Fibroblast of skin of back (primary cell): Measurements from ENCODE around the gene COG7.
"Not testable (repeated sequence)": the region's sequence is repeated elsewhere in the genome, so short reads cannot be mapped to it uniquely, and the experiment has no call there.

ENCODE experiments used
- DNase-seq: peaks from one replicate; pipeline ENCODE4 v3.0.0-alpha.2; 2013

Gene COG7

DNA sequence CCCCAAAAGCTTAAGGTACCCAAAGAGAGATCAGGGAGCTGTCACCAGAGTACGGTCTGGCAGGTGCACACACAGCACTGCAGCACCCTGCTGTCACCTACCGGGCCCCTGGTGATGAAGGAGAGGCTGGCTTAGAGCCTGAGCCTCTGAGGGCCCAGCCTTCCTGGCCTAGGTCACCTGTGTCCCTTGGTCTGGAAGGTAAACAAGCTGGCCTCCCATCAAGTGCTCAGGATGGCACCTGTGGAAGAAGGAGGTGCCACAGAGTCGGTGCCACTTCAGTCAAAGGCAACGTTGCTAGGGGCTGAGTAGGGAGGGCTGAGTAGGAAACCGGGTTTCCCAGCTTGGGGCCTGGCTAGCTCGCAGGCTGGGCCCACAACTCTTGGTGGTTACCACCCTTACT lies 70.7 kb downstream of the COG7 start:
- DNase-seq: no peak

DNA sequence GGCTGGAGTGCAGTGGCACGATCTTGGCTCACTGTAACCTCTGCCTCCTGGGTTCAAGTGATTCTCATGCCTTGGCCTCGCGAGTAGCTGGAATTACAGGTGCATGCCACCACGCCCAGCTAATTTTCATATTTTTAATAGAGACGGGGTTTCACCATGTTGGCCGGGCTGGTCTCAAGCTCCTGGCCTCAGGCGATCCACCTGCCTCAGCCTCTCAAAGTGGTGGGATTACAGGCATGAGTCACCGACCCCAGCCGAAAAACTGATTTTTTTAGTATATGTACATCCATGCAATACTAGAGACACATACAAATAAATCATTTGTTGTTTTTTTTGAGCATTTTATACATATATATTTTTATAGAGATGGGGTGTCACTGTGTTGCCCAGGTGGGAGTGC lies 71.3 kb downstream of the COG7 start:
- not testable (repeated sequence) for DNase-seq

DNA sequence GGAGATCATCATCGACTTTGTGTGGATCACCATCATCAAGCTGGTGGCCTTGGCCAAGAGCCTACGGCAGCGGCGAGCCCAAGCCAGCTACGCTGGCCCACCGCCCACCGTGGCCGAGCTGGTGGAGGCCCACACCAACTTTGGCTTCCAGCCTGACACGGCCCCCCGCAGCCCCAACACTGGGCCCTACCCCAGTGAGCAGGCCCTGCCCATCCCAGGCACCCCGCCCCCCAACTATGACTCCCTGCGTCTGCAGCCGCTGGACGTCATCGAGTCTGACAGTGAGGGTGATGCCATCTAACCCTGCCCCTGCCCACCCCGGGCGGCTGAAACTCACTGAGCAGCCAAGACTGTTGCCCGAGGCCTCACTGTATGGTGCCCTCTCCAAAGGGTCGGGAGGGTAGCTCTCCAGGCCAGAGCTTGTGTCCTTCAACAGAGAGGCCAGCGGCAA lies 72.5 kb downstream of the COG7 start:
- DNase-seq: no peak

DNA sequence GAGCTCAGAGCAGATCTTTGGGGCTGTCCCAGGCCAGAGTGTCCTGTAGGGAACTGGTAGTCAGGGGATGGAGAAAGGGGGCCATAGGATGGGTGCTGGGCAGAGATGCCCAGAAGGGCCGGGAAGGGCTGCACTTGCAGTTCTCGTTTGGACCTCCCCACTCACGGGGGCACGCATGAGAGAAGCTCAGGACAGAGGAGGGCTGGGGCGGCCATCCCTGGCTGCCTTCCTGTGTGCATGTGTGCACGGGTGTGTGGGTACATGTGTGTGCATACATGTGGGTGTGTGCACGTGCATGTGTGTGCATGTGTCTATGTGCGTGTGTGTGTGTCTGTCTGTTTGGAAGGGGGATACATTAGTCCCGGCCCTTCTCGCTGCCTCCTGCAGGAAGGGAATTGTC lies 73.3 kb downstream of the COG7 start:
- DNase-seq: no peak

DNA sequence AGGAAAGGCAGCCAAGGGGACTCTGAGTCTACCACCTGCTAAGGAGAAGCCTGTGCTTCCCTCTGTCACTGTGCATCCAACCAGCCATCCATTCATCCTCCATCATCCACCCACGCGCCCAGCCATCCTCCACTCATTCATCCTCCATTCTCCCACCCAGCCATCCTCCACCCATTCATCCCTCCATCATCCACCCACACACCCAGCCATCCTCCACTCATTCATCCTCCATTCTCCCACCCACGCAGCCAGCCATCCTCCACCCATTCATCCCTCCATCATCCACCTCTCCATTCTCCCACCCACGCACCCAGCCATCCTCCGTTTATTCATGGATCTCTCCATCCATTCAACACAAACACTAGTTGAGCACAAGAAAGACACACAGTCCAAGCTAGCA lies 74.1 kb downstream of the COG7 start:
- no peak for DNase-seq

DNA sequence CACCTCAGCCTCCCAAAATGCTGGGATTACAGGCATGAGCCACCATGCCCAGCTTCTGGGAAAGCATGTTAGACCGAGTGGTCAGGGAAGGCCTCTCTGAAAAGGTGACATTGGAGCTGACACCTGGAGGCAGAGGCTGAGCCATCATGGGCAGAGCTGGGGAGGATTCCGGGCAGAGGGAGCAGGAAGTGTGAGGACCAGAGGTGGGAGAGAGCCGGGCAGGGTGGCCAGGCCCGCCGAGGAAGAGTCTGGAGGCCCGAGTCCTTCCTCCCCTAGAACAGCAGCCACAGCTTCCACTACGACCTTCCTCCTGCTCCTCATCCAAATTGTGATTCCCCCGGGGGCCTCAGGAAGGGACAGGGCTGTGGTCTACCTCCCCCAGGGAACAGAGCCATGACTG lies 74.7 kb downstream of the COG7 start:
- DNase-seq: no peak

DNA sequence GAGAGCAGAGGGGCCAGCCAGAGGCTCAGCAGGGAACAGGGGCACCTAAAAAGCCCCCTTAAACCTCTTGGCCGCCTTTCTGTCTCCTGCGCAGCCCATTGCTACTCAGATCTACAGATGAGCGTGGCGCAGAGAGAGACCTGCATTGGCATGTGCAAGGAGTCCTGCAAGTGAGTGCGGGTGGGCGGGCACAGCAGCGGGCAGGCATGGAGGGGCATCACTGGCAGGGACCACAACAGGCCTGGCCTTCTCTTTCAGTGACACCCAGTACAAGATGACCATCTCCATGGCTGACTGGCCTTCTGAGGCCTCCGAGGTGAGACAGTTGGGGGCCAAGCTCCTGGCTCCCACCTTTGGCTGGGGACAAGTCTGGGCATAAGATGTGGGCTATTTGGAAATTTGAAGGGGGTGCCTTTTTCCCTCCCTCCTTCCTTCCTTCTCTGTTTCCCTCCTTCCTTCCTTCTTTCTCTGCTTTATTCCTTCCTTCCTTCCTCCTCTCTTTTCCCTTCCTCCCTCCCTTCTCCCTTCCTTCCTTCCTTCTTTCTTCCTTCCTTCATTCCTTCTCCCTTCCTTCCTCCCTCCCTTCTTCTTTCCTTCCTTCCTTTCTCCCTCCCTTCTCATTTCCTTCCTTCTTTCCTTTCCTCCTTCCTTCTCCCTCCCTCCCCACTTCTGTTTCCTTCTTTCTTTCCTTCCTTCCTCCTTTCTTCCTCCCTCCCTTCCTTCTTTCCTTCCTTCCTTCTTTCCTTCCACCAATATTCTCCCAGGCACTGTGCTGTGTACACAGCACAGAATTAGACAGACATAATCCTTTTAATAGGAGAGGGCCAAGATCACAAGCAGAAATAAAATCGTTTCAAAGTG lies 75.7 kb downstream of the COG7 start:
- DNase-seq: no peak

DNA sequence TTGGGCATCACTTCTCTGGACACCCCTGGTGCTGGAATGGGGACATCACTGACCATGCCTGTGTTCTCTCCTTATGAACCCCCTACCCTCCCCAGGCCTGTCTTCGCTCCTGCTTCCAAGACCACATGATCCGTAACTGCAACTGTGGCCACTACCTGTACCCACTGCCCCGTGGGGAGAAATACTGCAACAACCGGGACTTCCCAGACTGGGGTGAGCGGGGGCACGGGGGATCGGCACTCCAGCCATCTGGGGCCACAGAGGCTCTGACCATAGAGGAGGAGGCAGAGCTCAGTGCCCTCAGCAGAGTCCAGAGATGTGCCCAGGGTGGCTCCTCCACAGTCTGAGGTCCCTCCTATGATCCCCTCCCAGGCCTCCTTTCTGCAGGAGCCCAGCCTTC lies 77.3 kb downstream of the COG7 start:
- DNase-seq: no peak

DNA sequence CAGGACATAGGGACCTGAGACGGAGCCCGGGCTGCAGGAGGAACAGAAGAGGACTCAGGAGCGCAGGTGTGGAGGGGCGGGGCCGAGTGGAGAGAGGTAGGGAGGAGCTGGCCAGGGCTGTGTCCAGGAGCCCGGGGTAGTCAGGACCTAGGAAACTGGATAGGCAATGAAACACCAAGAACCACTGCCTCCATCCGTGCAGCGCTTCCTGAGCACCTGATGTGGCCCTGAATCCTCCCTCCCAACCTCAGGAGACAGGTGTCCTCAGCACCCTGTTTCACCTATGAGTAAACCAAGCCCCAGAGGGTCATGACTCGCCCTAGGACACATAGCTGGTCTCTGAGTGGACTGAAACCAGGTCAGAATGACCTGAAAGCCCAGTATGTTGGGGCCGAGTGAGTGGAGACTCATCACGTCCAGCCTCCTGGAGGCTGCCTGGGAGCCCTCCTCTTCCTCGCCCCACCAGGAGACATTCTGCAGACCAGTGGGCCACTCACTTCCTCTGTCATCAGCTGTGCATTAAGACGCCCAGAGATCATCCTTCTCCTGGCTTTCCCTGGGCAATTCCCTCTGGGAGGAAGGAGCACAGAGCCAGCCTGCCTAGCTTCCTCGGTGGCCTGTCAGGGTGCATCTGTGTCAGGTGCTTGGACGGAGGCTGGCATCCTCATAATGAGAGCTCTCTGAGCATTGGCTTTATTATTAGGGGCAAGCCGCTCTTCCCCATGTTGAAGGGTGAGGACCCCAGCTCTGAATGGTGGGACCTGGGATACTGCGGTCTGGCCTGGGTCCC lies 78.1 kb downstream of the COG7 start:
- no peak for DNase-seq

DNA sequence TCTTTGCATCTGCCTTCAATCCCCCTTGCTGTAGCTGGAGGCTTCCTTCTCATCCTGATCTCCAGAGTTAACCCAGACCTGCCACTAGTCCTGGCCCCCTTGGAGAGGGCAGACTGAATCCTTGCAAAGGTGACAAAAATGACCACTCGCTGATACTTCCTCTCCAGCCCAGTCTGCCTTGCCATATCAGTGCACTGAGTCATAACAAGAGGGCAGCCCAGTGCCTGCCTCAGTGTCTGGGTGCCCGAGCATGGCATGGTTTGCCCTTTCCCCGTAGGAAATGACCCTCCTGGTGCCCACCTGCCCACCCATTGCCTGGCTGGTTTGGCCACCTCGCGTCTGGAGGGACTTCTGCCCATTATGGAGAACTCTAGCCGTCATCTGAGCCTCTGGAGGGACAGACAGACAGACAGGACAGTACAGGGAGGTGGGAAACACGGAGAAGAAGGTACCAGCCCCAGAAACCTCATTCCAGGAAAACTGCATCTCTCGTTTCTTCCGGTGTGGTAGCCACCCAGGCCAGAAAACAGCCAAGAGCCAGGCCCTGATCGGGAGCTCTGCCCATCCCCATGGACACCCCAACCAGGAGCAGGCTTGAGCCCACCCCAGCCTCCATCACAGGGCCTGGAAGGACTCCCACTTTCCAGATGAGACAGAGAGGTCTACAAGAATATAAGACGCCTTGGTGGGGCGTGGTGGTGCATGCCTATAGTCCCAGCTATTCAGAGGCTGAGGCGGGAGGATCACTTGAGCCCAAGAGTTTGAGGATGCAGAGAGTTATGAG lies 79.4 kb downstream of the COG7 start:
- no peak for DNase-seq

DNA sequence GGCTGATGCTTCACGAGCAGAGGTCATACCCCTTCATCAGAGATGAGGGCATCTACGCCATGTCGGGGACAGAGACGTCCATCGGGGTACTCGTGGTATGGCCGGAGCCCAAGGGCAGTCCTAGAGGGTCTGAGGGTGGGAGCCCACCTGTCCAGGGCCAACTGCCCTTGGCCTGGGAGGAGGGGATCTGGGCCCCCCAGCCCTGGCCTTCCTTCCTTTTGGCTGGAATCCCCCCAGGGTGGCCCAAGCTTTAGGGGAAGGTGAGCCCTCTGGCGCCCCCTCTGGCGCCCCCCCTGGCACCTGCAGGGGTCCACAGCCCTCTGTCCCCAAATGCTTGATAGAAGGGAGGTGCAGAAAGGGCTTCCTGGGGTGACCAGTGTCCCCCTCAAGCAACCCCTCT lies 81.6 kb downstream of the COG7 start:
- no peak for DNase-seq

DNA sequence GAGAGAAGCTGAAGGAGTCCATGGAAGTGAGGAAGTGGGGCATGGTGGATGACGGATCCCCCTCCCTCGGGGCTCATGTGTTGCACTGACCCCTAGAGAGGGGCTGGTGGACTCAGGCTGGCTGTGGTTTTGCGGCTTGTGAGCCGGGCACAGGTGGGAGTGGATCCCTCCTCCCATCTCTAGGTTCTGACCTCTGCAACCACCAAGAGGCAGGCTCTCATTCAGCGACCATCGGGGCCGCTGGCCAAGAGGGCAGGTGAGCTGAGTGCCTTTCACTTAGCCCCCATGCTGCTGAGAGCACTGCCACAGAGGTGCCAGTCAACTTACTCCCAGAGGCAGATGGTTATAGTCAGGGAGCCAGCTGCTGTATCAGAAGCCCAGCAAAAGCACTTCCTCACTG lies 83.6 kb downstream of the COG7 start:
- DNase-seq: no peak

DNA sequence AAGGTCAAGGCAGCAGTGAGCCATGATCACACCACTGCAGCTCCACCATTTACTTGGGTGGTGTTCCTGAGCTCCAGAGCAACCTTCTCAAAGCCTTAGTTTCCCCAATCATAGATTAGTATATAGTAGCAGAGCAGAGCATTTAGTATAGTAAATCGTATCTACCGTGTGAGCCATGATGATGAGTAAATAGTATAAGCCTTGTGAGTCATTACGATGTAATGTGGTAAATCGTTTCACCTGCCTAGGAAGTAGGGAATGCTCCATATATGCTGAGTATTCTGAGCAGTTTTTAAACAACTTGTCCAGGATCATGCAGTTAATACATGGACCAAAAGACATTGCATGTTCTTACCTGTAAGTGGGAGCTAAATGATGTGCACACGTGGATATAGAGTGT lies 84.5 kb downstream of the COG7 start:
- DNase-seq: no peak

DNA sequence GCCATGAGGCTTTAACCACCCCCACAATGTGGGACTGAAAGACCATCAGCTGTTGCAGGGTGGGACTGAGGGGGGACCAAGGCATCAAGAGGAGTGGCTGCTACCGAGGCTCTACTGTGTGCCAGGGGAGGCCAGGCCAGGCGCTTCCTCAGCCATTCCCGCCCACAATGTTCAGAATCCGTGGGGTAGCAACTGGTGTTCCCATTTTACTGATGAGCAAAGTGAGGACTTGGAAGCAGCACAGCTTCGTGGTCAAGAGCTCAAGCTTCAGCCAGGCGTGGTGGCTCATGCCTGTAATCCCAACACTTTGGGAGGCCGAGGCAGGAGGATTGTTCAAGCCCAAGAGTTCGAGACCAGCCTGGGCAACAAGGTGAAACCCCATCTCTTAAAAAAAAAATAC lies 85.0 kb downstream of the COG7 start:
- no peak for DNase-seq

DNA sequence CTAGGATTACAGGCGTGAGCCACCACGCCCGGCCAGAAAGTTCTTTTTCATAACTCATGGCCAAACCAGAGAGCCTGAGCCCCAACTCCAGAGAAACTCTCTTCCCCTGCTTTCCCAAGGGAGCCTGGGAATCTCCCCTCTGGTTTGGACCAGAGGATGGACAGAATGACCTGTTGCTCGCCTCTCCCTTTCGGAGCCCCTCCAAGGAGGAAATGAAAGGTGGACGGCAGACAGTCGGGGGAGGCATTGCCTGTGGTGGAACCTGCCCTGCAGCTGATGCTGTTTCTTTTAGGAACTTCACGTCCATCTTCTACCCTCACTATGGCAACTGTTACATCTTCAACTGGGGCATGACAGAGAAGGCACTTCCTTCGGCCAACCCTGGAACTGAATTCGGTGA lies 85.4 kb downstream of the COG7 start:
- no peak for DNase-seq

DNA sequence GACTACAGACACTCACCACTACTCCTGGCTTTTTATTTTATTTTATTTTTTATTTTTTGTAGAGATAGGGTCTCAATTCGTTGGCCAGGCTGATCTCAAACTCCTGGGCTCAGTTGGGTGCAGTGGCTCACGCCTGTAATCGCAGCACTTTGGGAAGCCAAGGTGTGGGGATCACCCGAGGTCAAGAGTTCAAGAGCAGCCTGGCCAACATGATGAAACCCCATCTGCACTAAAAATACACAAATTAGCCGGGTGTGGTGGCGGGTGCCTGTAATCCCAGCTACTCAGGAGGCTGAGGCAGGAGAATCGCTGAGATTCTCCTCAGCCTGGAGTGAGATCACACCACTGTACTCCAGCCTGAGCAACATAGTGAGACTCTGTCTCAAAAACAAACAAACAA lies 86.6 kb downstream of the COG7 start:
- not testable (repeated sequence) for DNase-seq

DNA sequence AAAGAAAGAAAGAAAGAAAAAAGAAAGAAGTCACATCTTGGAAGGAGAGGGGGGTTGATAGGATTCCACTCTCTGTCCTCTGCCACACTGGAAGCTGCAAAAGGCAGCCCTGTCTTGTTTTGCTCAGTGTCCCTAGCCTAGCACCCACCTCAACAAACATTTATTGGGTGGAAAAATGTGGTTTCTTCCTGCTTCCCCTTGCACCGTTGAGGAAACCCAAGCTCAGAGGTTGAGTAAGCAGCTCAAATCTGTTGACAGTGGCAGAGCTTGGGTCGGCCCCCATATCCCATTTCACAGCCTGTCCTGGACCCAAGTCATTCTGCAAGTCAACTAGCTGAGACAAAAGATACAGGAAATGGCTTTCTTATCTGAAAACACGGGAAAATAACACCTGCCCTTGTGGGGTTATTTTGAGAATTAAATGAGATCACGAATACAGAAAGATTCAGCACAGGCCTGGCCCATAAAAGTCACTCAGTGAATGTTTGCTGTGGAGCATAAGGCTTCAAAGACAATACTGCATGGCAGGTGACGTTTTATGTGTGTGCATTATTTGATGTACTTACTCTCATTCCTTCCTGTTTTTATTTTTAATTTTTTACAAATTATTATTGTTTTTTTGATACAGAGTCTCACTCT lies 87.3 kb downstream of the COG7 start:
- DNase-seq: no peak

DNA sequence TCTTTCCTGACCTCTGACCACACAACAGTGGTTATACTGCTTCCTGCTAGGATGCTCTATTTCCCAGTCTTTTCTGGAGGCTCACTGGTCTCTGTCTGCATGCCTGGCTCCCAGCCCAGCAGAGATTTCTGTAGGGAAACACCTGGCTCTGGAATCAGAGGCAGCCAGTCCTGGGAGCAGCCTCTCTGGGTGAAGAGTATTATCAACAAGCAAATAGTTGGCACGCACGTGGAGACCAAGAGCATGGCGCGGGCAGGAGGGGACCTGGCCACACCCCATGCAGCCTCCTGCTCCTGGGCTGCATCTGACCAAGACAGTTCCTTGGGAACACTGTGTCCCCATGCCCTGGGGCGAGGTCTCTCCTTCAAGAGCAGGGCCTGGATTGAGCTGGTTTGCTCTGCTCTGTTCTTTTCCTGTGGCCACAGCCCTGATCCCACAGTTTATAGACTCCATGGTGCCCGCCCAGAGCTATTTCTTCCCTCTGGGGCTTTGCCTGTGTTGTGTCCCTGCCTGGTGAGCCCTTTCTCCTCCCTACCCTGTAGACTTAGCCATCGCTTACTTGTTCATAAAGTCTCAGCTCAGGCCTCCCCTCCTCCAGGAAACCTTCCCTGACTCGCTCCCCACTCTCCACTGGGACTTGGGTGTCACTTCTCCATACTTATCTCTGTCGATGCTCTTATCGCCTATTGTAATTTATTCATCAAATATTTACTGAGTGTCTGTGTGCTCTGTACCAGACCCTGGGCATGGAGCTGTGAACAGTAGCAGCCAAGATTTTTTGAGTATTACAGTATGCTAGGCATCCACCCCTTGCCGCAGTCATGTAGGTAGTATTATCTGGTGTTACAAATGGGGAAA lies 90.3 kb downstream of the COG7 start:
- DNase-seq: no peak

DNA sequence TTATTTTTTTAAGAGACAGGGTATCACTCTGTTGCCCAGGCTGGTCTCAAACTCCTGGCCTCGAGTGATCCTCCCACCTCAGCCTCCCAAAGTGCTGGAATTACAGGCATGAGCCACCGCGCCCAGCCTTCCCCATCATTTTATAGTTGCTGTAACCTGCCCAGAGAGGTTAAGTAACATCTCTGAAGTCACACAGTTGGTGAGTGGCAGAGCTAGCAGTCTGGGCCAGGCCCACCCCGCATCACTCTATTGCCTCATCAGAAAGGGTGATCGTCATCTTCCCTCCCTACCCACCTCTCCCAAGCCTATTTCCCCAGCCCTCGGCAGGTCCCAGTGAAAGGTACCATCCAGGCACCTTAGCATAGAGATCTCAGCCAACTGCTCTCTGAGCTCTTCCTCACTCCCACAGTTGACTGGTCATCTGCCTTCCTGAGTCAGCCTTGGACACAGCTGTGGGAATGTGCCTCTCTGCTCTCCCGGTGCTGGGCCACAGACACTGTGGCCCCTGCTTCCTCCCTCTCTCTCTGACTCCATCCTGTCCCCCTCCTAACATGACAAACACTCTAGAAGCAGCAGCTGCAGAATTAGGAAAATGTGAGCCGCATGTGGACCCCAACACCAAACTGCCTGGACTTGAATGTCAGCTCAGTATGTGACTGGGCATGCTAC lies 93.8 kb downstream of the COG7 start:
- no peak for DNase-seq

DNA sequence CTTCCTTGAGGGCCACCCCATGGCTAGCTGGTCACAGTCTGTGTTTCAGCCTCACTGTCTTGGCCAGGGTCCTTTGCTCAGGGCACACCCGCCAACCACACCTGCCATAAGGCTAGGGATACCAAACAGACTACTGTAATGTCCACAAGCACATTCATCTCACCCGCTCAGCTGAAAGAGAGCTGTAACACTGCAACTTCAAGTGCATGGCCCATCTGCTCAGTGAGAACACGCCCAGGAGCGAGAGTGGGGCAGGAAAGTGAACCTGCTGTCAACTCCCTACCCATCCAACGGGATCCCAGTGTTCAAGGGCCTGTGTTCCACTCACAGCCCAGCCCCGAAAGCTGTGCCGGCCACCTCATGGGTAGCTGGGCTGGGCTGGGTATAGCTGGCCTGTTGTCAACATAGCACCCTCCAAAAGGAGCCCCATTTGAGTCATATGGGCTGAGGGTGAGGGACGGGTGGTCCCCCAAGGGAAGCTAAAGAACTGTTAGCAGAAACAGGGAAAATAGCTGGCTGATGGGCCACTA lies 95.2 kb downstream of the COG7 start:
- DNase-seq: no peak

DNA sequence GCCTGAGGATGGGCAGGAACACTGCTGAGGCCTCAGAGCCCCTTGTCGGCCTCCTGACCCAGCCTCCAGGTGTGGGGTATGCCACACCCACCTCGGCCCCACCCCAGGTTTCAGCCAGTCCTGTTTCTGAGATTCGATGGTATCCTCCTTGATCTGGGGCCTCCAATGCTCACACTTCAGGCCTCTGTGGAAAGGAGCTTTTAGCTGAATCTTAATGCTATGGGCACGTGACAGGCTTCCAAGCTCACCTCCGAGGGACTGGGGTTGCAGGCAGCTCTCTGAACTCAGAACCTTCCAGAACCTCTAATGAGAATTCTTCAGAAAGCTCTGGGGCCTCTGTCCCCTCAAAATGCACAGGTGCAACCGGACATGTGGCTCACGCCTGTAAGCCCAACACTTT lies 96.0 kb downstream of the COG7 start:
- DNase-seq: no peak
